A549 (cell line): ENCODE measurements around the gene TXNL4B. TPM values are rescaled to one million over a fixed set of nuclear protein-coding genes. Genes with fewer than 3 reads are reported as not detected.

ENCODE experiments used
- ATAC-seq, 2 experiments: fragments of 200-7000 bp in 1 of 2; fragments of >200 bp in 1 of 2; cut with Nextera tagmentation in 1 of 2; cut with Tn5 transposase in 1 of 2; 3 replicates each; pipeline versions ENCODE4 v1.8.0 to v1.9.1; 2018 to 2020; ENCODE audit warnings: mild to moderate bottlenecking in 1 of 2, moderate library complexity in 1 of 2
- CTCF ChIA-PET: fragments of 300-600 bp; sonication (Branson Sonifier 250); formaldehyde crosslinking; extraction: SDS; loops from one replicate; lab custom pipeline; 2021; ENCODE audit warnings: antibody characterized with exemption, inconsistent platforms; lab: Yijun Ruan, JAX
- POLR2A ChIA-PET: fragments of 350-600 bp; formaldehyde crosslinking; extraction: SDS; loops from one replicate; lab custom pipeline; 2021; ENCODE audit warnings: antibody characterized with exemption, inconsistent platforms; lab: Yijun Ruan, JAX
- DNase-seq, 2 experiments: peaks; one replicate each; pipeline versions ENCODE4 v3.0.0 to v3.0.0-alpha.2; 2011 to 2016; ENCODE audit warnings: low read depth in 1 of 2, low spot score in 1 of 2
- FAIRE-seq: peaks from 2 replicates; lab custom pipeline; 2011; peaks lifted over from hg19 to GRCh38; lab: Jason Lieb, UNC
- H3K27ac ChIP-seq, 2 experiments: fragments of >200 bp; sonication (Bioruptor Twin); formaldehyde crosslinking; 3 replicates each; pipeline ENCODE4 v1.5.1; 2016 to 2017
- H3K4me1 ChIP-seq: fragments of >200 bp; sonication (Bioruptor Twin); formaldehyde crosslinking; 3 replicates; pipeline ENCODE4 v1.6.1; 2016
- H3K4me2 ChIP-seq: fragments of >200 bp; sonication (Bioruptor Twin); formaldehyde crosslinking; 3 replicates; pipeline ENCODE4 v1.6.1; 2016
- H3K4me3 ChIP-seq: fragments of >200 bp; sonication (Bioruptor Twin); formaldehyde crosslinking; 3 replicates; pipeline ENCODE4 v1.5.1; 2016
- H3K9me3 ChIP-seq: fragments of >200 bp; sonication (Bioruptor Twin); formaldehyde crosslinking; 3 replicates; pipeline ENCODE4 v1.6.1; 2016
- CEBPB ChIP-seq, 2 experiments: fragments of >200 bp in 1 of 2; sonication (Bioruptor Twin) in 1 of 2; formaldehyde crosslinking in 1 of 2; IDR thresholded peaks; 2 replicates each; pipeline ENCODE4 v1.6.1; 2012 to 2016
- CHD2 ChIP-seq: fragments of 150-350 bp; IDR thresholded peaks from 2 replicates; pipeline ENCODE4 v1.6.1; 2014; ENCODE audit warnings: low read length; ENCODE audit not compliant: partially characterized antibody
- CHD4 ChIP-seq: fragments of 200-600 bp; sonication (generic); IDR thresholded peaks from 2 replicates; pipeline ENCODE4 v1.6.1; 2016; ENCODE audit warnings: antibody characterized with exemption, mild to moderate bottlenecking, borderline replicate concordance
- ESRRA ChIP-seq: fragments of 150-350 bp; IDR thresholded peaks from 2 replicates; pipeline ENCODE4 v1.6.1; 2014; ENCODE audit warnings: mild to moderate bottlenecking, low read length, borderline replicate concordance
- JUN ChIP-seq, 2 experiments: fragments of >200 bp; sonication (Bioruptor Twin); formaldehyde crosslinking; IDR thresholded peaks; 2 replicates in 1 of 2; 3 replicates in 1 of 2; pipeline ENCODE4 v1.6.1; 2016 to 2017
- JUNB ChIP-seq: fragments of >200 bp; sonication (Bioruptor Twin); formaldehyde crosslinking; IDR thresholded peaks from 2 replicates; pipeline ENCODE4 v1.6.1; 2016
- KDM1A ChIP-seq: fragments of 200-600 bp; sonication (generic); IDR thresholded peaks from 2 replicates; pipeline ENCODE4 v1.6.1; 2016; ENCODE audit warnings: low read depth, mild to moderate bottlenecking
- MAZ ChIP-seq: fragments of 150-350 bp; IDR thresholded peaks from 2 replicates; pipeline ENCODE4 v1.6.1; 2014; ENCODE audit warnings: antibody characterized with exemption, low read depth, low read length, borderline replicate concordance
- MYC ChIP-seq: IDR thresholded peaks from 2 replicates; pipeline ENCODE4 v1.6.1; 2012; ENCODE audit warnings: mild to moderate bottlenecking, inconsistent platforms, low read length, improper control_type of control experiment, borderline replicate concordance
- NFE2L2 ChIP-seq: fragments of 150-350 bp; conservative IDR thresholded peaks from 2 replicates; pipeline ENCODE4 v1.6.1; 2014; ENCODE audit warnings: low read length
- NPAS2 ChIP-seq: fragments of 250-450 bp; sonication (Bioruptor Pico); IDR thresholded peaks from 2 replicates; pipeline ENCODE4 v1.8.0; 2022; ENCODE audit warnings: mild to moderate bottlenecking, moderate library complexity, borderline replicate concordance
- RAD21 ChIP-seq, 2 experiments: fragments of >200 bp in 1 of 2; sonication (Bioruptor Twin) in 1 of 2; formaldehyde crosslinking in 1 of 2; IDR thresholded peaks in 1 of 2; conservative IDR thresholded peaks in 1 of 2; 2 replicates in 1 of 2; 3 replicates in 1 of 2; pipeline ENCODE4 v1.6.1; 2012 to 2018; ENCODE audit warnings: inconsistent platforms in 1 of 2
- RNF2 ChIP-seq: fragments of 200-600 bp; sonication (generic); IDR thresholded peaks from 2 replicates; pipeline ENCODE4 v1.6.1; 2016; ENCODE audit warnings: low read depth, mild to moderate bottlenecking, antibody characterized with exemption, moderate library complexity, borderline replicate concordance
- SREBF2 ChIP-seq: fragments of 450-650 bp; IDR thresholded peaks from 2 replicates; pipeline ENCODE4 v1.6.1; 2014; ENCODE audit warnings: mild to moderate bottlenecking, moderate library complexity
- ZFP36 ChIP-seq: fragments of 450-650 bp; IDR thresholded peaks from 2 replicates; pipeline ENCODE4 v1.6.1; 2014; ENCODE audit warnings: borderline replicate concordance; ENCODE audit not compliant: partially characterized antibody
- ZNF302 ChIP-seq: fragments of 250-450 bp; sonication (Bioruptor Pico); IDR thresholded peaks from 2 replicates; pipeline ENCODE4 v1.9.0; 2021; ENCODE audit warnings: inconsistent platforms, mild to moderate bottlenecking, moderate library complexity
- ZSCAN20 ChIP-seq: fragments of 250-450 bp; sonication (Bioruptor Pico); IDR thresholded peaks from 2 replicates; pipeline ENCODE4 v1.8.0; 2022; ENCODE audit warnings: mild to moderate bottlenecking, moderate library complexity
- WGBS: methylation state at CpG from one replicate; pipeline ENCODE4 v1.1.6; 2017; ENCODE audit errors: missing lambda C conversion rate; 5-methylcytosine and 5-hydroxymethylcytosine counted together
- polyA plus RNA-seq, 4 experiments: library from polyadenylated mRNA; depleted of rRNA in 3 of 4; stranded (reverse); fragments of >200 nt; fragmentation: RNase III in 1 of 4; extraction: RNeasy Plus Mini Kit Qiagen cat#74134 plus additional on column Dnase treatment in 1 of 4; gene quantifications; 2 replicates in 3 of 4; 3 replicates in 1 of 4; pipeline ENCODE4 v1.2.3, GENCODE V29; 2011 to 2017
- TF ChIP-seq, protein P1 (sequence below): fragments of 250-450 bp; sonication (Bioruptor Pico); IDR thresholded peaks from 2 replicates; pipeline ENCODE4 v1.5.0; 2021; ENCODE audit warnings: mild to moderate bottlenecking, moderate library complexity, borderline replicate concordance
- TF ChIP-seq, protein P2 (sequence below): fragments of 450-650 bp; IDR thresholded peaks from 2 replicates; pipeline ENCODE4 v1.6.1; 2014; ENCODE audit warnings: antibody characterized with exemption
- TF ChIP-seq, protein P3 (sequence below): fragments of >200 bp; sonication (Bioruptor Twin); formaldehyde crosslinking; IDR thresholded peaks from 3 replicates; pipeline ENCODE4 v1.5.1; 2016
- TF ChIP-seq, protein P4 (sequence below): IDR thresholded peaks from 2 replicates; pipeline ENCODE4 v1.6.1; 2012; ENCODE audit warnings: low read depth, borderline replicate concordance
- TF ChIP-seq, protein P5 (sequence below): fragments of >200 bp; sonication (Bioruptor Twin); formaldehyde crosslinking; IDR thresholded peaks from 3 replicates; pipeline ENCODE4 v1.6.1; 2016
- TF ChIP-seq, protein P6 (sequence below): fragments of >200 bp; sonication (Bioruptor Twin); formaldehyde crosslinking; IDR thresholded peaks from 2 replicates; pipeline ENCODE4 v1.6.1; 2016
- TF ChIP-seq, protein P7 (sequence below): fragments of 250-450 bp; sonication (Bioruptor Pico); IDR thresholded peaks from 2 replicates; pipeline ENCODE4 v1.5.0; 2020; ENCODE audit warnings: low read depth, mild to moderate bottlenecking, moderate library complexity

Gene TXNL4B
- polyA plus RNA-seq, 2 of the 4 experiments (the other 2 are of a cell fraction): 16.4 to 32.7 TPM

DNA sequence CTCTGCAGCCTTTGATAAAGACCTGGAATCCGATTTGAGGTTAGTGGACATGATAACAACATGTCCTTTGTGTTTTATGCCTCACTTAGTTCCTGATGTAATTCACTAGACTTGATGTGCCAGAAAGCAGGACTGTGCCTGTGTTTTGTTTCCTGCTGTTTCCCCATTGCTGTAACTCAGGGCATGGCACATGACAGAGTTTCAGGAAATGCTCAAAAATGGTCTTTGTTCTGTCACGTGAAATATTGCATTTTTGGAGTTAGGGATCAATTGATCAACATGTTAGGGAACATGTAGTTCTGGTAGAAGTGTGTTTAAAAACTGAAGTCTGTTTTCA lies 33.0 kb upstream of the TXNL4B start:
- no peaks in the 10 kb centered on the region for H3K4me1 ChIP-seq
- no peak overlapping the region for H3K27ac ChIP-seq
- ChIA-PET POLR2A (no interaction called here), CTCF (interaction anchor here (0.7 to 3.0 kb wide), 5 partner anchors 9 to 1830 kb away, joined by 3 to 18 read pairs (median 3); no protein-coding TSS in a partner anchor)
- ATAC-seq: no peak
- no peak for DNase-seq
- 7% methylated on average over 2 of the region's 2 CpGs for WGBS
- peak; percentile 28 for FAIRE-seq
- TF ChIP-seq, protein P1, sequence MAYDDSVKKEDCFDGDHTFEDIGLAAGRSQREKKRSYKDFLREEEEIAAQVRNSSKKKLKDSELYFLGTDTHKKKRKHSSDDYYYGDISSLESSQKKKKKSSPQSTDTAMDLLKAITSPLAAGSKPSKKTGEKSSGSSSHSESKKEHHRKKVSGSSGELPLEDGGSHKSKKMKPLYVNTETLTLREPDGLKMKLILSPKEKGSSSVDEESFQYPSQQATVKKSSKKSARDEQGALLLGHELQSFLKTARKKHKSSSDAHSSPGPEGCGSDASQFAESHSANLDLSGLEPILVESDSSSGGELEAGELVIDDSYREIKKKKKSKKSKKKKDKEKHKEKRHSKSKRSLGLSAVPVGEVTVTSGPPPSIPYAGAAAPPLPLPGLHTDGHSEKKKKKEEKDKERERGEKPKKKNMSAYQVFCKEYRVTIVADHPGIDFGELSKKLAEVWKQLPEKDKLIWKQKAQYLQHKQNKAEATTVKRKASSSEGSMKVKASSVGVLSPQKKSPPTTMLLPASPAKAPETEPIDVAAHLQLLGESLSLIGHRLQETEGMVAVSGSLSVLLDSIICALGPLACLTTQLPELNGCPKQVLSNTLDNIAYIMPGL: no peak
- no peak for TF ChIP-seq JUNB
- no peak for TF ChIP-seq RNF2
- no peak for TF ChIP-seq MYC
- no peak for TF ChIP-seq ESRRA
- TF ChIP-seq, protein P2, sequence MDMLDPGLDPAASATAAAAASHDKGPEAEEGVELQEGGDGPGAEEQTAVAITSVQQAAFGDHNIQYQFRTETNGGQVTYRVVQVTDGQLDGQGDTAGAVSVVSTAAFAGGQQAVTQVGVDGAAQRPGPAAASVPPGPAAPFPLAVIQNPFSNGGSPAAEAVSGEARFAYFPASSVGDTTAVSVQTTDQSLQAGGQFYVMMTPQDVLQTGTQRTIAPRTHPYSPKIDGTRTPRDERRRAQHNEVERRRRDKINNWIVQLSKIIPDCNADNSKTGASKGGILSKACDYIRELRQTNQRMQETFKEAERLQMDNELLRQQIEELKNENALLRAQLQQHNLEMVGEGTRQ: no peak
- TF ChIP-seq, protein P3, sequence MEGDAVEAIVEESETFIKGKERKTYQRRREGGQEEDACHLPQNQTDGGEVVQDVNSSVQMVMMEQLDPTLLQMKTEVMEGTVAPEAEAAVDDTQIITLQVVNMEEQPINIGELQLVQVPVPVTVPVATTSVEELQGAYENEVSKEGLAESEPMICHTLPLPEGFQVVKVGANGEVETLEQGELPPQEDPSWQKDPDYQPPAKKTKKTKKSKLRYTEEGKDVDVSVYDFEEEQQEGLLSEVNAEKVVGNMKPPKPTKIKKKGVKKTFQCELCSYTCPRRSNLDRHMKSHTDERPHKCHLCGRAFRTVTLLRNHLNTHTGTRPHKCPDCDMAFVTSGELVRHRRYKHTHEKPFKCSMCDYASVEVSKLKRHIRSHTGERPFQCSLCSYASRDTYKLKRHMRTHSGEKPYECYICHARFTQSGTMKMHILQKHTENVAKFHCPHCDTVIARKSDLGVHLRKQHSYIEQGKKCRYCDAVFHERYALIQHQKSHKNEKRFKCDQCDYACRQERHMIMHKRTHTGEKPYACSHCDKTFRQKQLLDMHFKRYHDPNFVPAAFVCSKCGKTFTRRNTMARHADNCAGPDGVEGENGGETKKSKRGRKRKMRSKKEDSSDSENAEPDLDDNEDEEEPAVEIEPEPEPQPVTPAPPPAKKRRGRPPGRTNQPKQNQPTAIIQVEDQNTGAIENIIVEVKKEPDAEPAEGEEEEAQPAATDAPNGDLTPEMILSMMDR: no peak
- TF ChIP-seq CEBPB (IDR thresholded peaks at IDR 0.05): no peak
- TF ChIP-seq SREBF2: no peak
- TF ChIP-seq NPAS2 (CRISPR knock-in tag): no peak
- no peak for TF ChIP-seq MAZ
- H3K4me3 ChIP-seq: no peak overlapping the region
- no peaks in the 10 kb centered on the region for H3K9me3 ChIP-seq
- no peak overlapping the region for H3K4me2 ChIP-seq

DNA sequence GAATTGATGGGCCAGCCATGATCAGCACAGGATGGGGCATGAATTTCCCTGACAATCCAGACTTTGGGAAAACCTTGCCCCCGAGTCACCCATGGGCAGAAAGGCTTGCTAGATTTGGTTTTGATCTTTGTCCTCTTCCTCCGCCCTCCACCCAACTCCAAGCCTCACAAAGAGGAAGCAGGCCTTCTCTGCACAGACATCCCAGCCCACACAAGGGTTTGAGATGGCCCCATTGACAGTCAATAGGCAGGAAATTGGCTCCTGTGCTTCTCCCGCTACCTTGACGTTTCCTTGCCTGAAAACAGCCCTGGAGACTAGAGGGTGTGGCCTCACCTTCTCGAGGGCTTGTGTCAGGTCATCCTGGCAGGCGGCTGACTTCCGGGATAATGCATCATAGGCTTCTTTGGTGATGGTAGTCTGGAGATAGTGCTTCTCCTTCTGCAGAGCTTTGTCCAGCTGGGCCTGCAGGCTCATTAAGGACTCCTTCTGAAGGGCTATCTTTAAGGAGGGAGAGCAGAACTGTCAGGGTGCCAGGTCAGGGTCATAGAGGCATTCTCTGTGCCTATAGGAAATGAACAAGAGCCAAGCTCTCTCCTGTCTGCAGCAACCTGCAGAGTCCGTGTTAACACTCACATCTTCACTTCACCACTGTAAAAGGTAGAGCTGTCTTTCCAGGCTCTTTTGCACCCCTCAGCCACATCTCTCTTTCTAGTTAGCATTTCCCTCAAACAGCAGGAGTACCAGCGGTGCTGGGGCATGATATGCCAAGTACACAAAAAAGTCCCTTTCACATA lies 32.4 kb upstream of the TXNL4B start:
- Histone ChIP-seq H3K27ac (no peak overlapping the region), H3K9me3 (no peaks in the 10 kb centered on the region), H3K4me3 (no peak overlapping the region), H3K4me2 (no peak overlapping the region), H3K4me1 (no peaks in the 10 kb centered on the region)
- no peak for DNase-seq
- ChIA-PET CTCF (interaction anchor here (0.5 to 3.0 kb wide), 35 partner anchors 8 to 1909 kb away, joined by 3 to 18 read pairs (median 4); no protein-coding TSS in a partner anchor), POLR2A (no interaction called here)
- FAIRE-seq: no peak
- no peak for ATAC-seq
- WGBS: 47% methylated on average over 9 of the region's 9 CpGs
- no peak for TF ChIP-seq KDM1A
- no peak for TF ChIP-seq NFE2L2
- no peak for TF ChIP-seq CEBPB (IDR thresholded peaks at IDR 0.05)
- TF ChIP-seq, protein P4, sequence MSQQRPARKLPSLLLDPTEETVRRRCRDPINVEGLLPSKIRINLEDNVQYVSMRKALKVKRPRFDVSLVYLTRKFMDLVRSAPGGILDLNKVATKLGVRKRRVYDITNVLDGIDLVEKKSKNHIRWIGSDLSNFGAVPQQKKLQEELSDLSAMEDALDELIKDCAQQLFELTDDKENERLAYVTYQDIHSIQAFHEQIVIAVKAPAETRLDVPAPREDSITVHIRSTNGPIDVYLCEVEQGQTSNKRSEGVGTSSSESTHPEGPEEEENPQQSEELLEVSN: no peak
- TF ChIP-seq ZFP36: no peak
- TF ChIP-seq ZSCAN20: no peak
- TF ChIP-seq JUN (IDR thresholded peaks at IDR 0.05): no peak
- TF ChIP-seq ZNF302: no peak
- TF ChIP-seq, protein P5, sequence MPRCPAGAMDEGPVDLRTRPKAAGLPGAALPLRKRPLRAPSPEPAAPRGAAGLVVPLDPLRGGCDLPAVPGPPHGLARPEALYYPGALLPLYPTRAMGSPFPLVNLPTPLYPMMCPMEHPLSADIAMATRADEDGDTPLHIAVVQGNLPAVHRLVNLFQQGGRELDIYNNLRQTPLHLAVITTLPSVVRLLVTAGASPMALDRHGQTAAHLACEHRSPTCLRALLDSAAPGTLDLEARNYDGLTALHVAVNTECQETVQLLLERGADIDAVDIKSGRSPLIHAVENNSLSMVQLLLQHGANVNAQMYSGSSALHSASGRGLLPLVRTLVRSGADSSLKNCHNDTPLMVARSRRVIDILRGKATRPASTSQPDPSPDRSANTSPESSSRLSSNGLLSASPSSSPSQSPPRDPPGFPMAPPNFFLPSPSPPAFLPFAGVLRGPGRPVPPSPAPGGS: no peak
- TF ChIP-seq RAD21 (conservative IDR thresholded peaks at IDR 0.05 in 1 of 2, IDR thresholded peaks at IDR 0.05 in 1 of 2): no peak
- TF ChIP-seq, protein P6, sequence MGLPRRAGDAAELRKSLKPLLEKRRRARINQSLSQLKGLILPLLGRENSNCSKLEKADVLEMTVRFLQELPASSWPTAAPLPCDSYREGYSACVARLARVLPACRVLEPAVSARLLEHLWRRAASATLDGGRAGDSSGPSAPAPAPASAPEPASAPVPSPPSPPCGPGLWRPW: no peak
- no peak for TF ChIP-seq CHD2
- no peak for TF ChIP-seq SREBF2
- TF ChIP-seq, protein P7, sequence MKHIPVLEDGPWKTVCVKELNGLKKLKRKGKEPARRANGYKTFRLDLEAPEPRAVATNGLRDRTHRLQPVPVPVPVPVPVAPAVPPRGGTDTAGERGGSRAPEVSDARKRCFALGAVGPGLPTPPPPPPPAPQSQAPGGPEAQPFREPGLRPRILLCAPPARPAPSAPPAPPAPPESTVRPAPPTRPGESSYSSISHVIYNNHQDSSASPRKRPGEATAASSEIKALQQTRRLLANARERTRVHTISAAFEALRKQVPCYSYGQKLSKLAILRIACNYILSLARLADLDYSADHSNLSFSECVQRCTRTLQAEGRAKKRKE (CRISPR knock-in tag): no peak
- no peak for TF ChIP-seq CHD4
